GM23338 (cell line): ENCODE measurements around the gene SLC66A2. TPM values are rescaled to one million over a fixed set of nuclear protein-coding genes. Genes with fewer than 3 reads are reported as not detected.

Experiments
- ATAC-seq: fragments of 200-7000 bp; cut with Tn5 transposase; 3 replicates; pipeline ENCODE4 v1.9.1; 2020
- DNase-seq: peaks from one replicate; pipeline ENCODE4 v3.0.0-alpha.2; 2015; ENCODE audit warnings: low spot score
- H2AFZ ChIP-seq: fragments of 200-600 bp; sonication (generic); 2 replicates; pipeline ENCODE4 v1.8.0; 2016; ENCODE audit warnings: antibody characterized with exemption, mild to moderate bottlenecking, moderate library complexity
- H3F3A ChIP-seq: fragments of 200-600 bp; sonication (generic); replicated peaks from 2 replicates; pipeline ENCODE4 v1.8.0; 2017; ENCODE audit warnings: antibody characterized with exemption, mixed run types, low read depth
- H3K27ac ChIP-seq: fragments of 200-600 bp; sonication (generic); 2 replicates; pipeline ENCODE4 v1.6.1; 2016; ENCODE audit warnings: low read depth
- H3K27me3 ChIP-seq: fragments of 200-600 bp; sonication (generic); 2 replicates; pipeline ENCODE4 v1.8.0; 2016; ENCODE audit warnings: mild to moderate bottlenecking, mixed run types, moderate library complexity; ENCODE audit not compliant: insufficient read depth
- H3K36me3 ChIP-seq: fragments of 200-600 bp; sonication (generic); 2 replicates; pipeline ENCODE4 v1.8.0; 2016; ENCODE audit warnings: mild to moderate bottlenecking; ENCODE audit not compliant: insufficient read depth
- H3K4me1 ChIP-seq: fragments of 200-600 bp; sonication (generic); 2 replicates; pipeline ENCODE4 v1.8.0; 2016; ENCODE audit warnings: mild to moderate bottlenecking, moderate library complexity; ENCODE audit not compliant: insufficient read depth
- H3K4me2 ChIP-seq: fragments of 200-600 bp; sonication (generic); 2 replicates; pipeline ENCODE4 v1.7.1; 2017; ENCODE audit warnings: mixed run types
- H3K4me3 ChIP-seq: fragments of 200-600 bp; sonication (generic); 2 replicates; pipeline ENCODE4 v1.6.1; 2016; ENCODE audit warnings: mixed run types
- H3K79me2 ChIP-seq: fragments of 200-600 bp; sonication (generic); replicated peaks from 2 replicates; pipeline ENCODE4 v1.8.0; 2017; ENCODE audit warnings: mild to moderate bottlenecking; ENCODE audit not compliant: insufficient read depth
- H3K9me2 ChIP-seq: fragments of 200-600 bp; sonication (generic); 2 replicates; pipeline ENCODE4 v1.8.0; 2017; ENCODE audit not compliant: insufficient read depth
- H4K20me1 ChIP-seq: fragments of 200-600 bp; sonication (generic); replicated peaks from 2 replicates; pipeline ENCODE4 v1.8.0; 2017; ENCODE audit warnings: mild to moderate bottlenecking; ENCODE audit not compliant: insufficient read depth
- H3K27ac Mint-ChIP-seq: 2 replicates; pipeline ENCODE4 v1.8.0; 2020; ENCODE audit warnings: inconsistent platforms, mild to moderate bottlenecking, moderate library complexity, mixed read lengths
- H3K27me3 Mint-ChIP-seq: 3 replicates; pipeline ENCODE4 v1.8.0; 2022; ENCODE audit warnings: low read depth, mild to moderate bottlenecking, moderate library complexity, mixed read lengths, inconsistent platforms; ENCODE audit not compliant: insufficient read depth, poor library complexity
- H3K36me3 Mint-ChIP-seq: 3 replicates; pipeline ENCODE4 v1.8.0; 2021; ENCODE audit warnings: low read depth, mild to moderate bottlenecking, inconsistent platforms, moderate library complexity, mixed read lengths
- H3K4me1 Mint-ChIP-seq: 3 replicates; pipeline ENCODE4 v1.8.0; 2020; ENCODE audit warnings: mild to moderate bottlenecking, inconsistent platforms, mixed read lengths
- H3K4me3 Mint-ChIP-seq: 3 replicates; pipeline ENCODE4 v1.8.0; 2021; ENCODE audit warnings: moderate library complexity, mild to moderate bottlenecking, inconsistent platforms, mixed read lengths
- H3K9me3 Mint-ChIP-seq: 3 replicates; pipeline ENCODE4 v1.8.0; 2020; ENCODE audit warnings: moderate library complexity, mild to moderate bottlenecking, inconsistent platforms, mixed read lengths
- CTCF ChIP-seq, 2 experiments: fragments of 200-600 bp in 1 of 2; sonication (generic) in 1 of 2; conservative IDR thresholded peaks; 2 replicates each; pipeline versions ENCODE4 v1.5.1 to v1.6.1; 2016 to 2017; ENCODE audit warnings: antibody characterized with exemption in 2 of 2, low read depth in 2 of 2, mild to moderate bottlenecking in 2 of 2, moderate library complexity in 1 of 2
- ETS1 ChIP-seq: IDR thresholded peaks from 2 replicates; pipeline ENCODE4 v1.6.1; 2016; ENCODE audit warnings: antibody characterized with exemption
- EZH2phosphoT487 ChIP-seq: fragments of 200-600 bp; sonication (generic); IDR thresholded peaks from one replicate; pipeline ENCODE4 v1.8.1; 2018; ENCODE audit warnings: antibody characterized with exemption; ENCODE audit not compliant: unreplicated experiment
- ZNF114 ChIP-seq: fragments of 250-450 bp; sonication (Bioruptor Pico); IDR thresholded peaks from 2 replicates; pipeline ENCODE4 v1.5.0; 2020; ENCODE audit warnings: mild to moderate bottlenecking, moderate library complexity
- ZNF462 ChIP-seq: fragments of 250-450 bp; sonication (Bioruptor Pico); IDR thresholded peaks from 2 replicates; pipeline ENCODE4 v1.5.0; 2020; ENCODE audit warnings: mild to moderate bottlenecking, moderate library complexity
- polyA plus RNA-seq: library from polyadenylated mRNA; unstranded; fragments of >200 nt; fragmentation: Nextera tagmentation; extraction: Ambion mirVana; gene quantifications from 2 replicates; pipeline ENCODE4 v1.2.1, GENCODE V29; 2016
- total RNA-seq: library from RNA; depleted of rRNA; stranded (reverse); fragments of >200 nt; shearing (Covaris generic); gene quantifications from 2 replicates; pipeline ENCODE4 v1.2.3, GENCODE V29; 2014

Gene SLC66A2
- total and polyA plus RNA-seq, 2 experiments from 2014 or later, result 4.0 to 18.1 TPM

GRCh38 chr18:79935098-79935480, 16.4 kb downstream of the SLC66A2 start:
- Mint-ChIP-seq H3K27ac (no peak overlapping the region), H3K4me3 (no peak overlapping the region), H3K36me3 (peaks cover 8% of the 10 kb centered on the region; the same call in 2 of the 3 replicates), H3K27me3 (no peaks in the 10 kb centered on the region), H3K4me1 (no peaks in the 10 kb centered on the region; the same call in 2 of the 3 replicates), H3K9me3 (peaks cover 12% of the 10 kb centered on the region)
- no peak overlapping the region for H2AFZ ChIP-seq
- no peak overlapping the region for H3K27ac ChIP-seq
- H3F3A ChIP-seq, result no peaks in the 10 kb centered on the region
- no peak for DNase-seq
- H3K4me3 ChIP-seq, result no peak overlapping the region
- 0 out of 2 replicates have a peak, but pooled peaks cover 3% of the 10 kb centered on the region for H3K4me1 ChIP-seq
- TF ChIP-seq CTCF (conservative IDR thresholded peaks at IDR 0.05; ENCODE audit: low read depth in 2 of 2) (no peak), EZH2phosphoT487 (no peak), ETS1 (no peak), ZNF462 (CRISPR knock-in tag) (no peak), ZNF114 (CRISPR knock-in tag) (no peak)
- H3K79me2 ChIP-seq, result peaks cover 12% of the 10 kb centered on the region
- H3K27me3 ChIP-seq, result no peaks in the 10 kb centered on the region
- H4K20me1 ChIP-seq, result peaks cover 8% of the 10 kb centered on the region; the same call in 1 of the 2 replicates
- H3K4me2 ChIP-seq, result no peak overlapping the region
- no peaks in the 10 kb centered on the region for H3K9me2 ChIP-seq
- ATAC-seq, result no peak
- no peaks in the 10 kb centered on the region for H3K36me3 ChIP-seq
